Vagina (tissue), 2 donors: Measurements from ENCODE around the gene MOBP. TPM values are rescaled to one million over a fixed set of nuclear protein-coding genes. Genes with fewer than 3 reads are reported as not detected.

Experiments used
- DNase-seq, 2 donors: peaks; one replicate each; pipeline ENCODE4 v3.0.0-alpha.2; 2017; ENCODE audit errors: extremely low spot score in 2 of 2
- H3K27ac ChIP-seq: fragments of 200-600 bp; sonication (generic); one replicate; pipeline ENCODE4 v1.5.1; 2019
- H3K27me3 ChIP-seq: fragments of 200-600 bp; sonication (generic); one replicate; pipeline ENCODE4 v1.5.1; 2019
- H3K36me3 ChIP-seq, 2 donors: fragments of 200-600 bp; sonication (generic); one replicate each; pipeline ENCODE4 v1.5.1; 2017 to 2019
- H3K4me1 ChIP-seq: fragments of 200-600 bp; sonication (generic); one replicate; pipeline ENCODE4 v1.5.1; 2019
- H3K4me3 ChIP-seq, 2 donors: fragments of 200-600 bp; sonication (generic); 1 replicate in 1 of 2; 2 replicates in 1 of 2; pipeline ENCODE4 v1.5.1; 2016 to 2019
- H3K9me3 ChIP-seq: fragments of 200-600 bp; sonication (generic); one replicate; pipeline ENCODE4 v1.5.1; 2019
- CTCF ChIP-seq, 3 experiments: fragments of 450-650 bp in 2 of 3; fragments of 200-600 bp in 1 of 3; sonication (generic) in 1 of 3; IDR thresholded peaks; one replicate each; pipeline ENCODE4 v1.5.1; 2017 to 2019; ENCODE audit warnings: antibody characterized with exemption in 3 of 3, mild to moderate bottlenecking in 2 of 3, moderate library complexity in 2 of 3
- POLR2A ChIP-seq, 2 donors: fragments of 450-650 bp; IDR thresholded peaks; one replicate each; pipeline ENCODE4 v1.6.1; 2017; ENCODE audit warnings: antibody characterized with exemption in 2 of 2, mild to moderate bottlenecking in 2 of 2, moderate library complexity in 2 of 2
- POLR2AphosphoS5 ChIP-seq, 2 donors: sonication (generic); formaldehyde crosslinking; IDR thresholded peaks; one replicate each; pipeline ENCODE4 v1.9.0; 2017; ENCODE audit warnings: antibody characterized with exemption in 2 of 2, mild to moderate bottlenecking in 2 of 2, low read depth in 1 of 2; ENCODE audit not compliant: insufficient read depth in 1 of 2
- intact Hi-C: fragments of 100-400 bp; cut with DNase I; formaldehyde crosslinking; loops from one replicate; pipeline ENCODE4 v1.15.1; 2023
- total RNA-seq: library from RNA; depleted of rRNA; stranded (reverse); fragments of >200 nt; gene quantifications from one replicate; pipeline ENCODE4 v1.2.3, GENCODE V29; 2016

Gene MOBP
- total RNA-seq, 1 donor from 2014 or later, result not detected

- H3K36me3 ChIP-seq, result no peaks in the 10 kb centered on the region
- H3K27ac ChIP-seq, result no peak overlapping the region
- intact Hi-C loops, result no loop called here
- TF ChIP-seq POLR2AphosphoS5 (IDR thresholded peaks at IDR 0.05; ENCODE audit: insufficient read depth in 1 of 2, low read depth in 1 of 2), result no peak
- no peak for TF ChIP-seq CTCF (IDR thresholded peaks at IDR 0.05)
- TF ChIP-seq POLR2A (IDR thresholded peaks at IDR 0.05), result no peak
- H3K4me1 ChIP-seq, result no peaks in the 10 kb centered on the region
- H3K27me3 ChIP-seq, result no peaks in the 10 kb centered on the region
- H3K9me3 ChIP-seq, result no peaks in the 10 kb centered on the region
- H3K4me3 ChIP-seq, result no peak overlapping the region
- DNase-seq, result no peak
Observed at GRCh38 chr3:39426312-39426711, 41.2 kb upstream of the MOBP start.

GRCh38 chr3:39427506-39427905 is 40.0 kb upstream of the MOBP start:
- Histone ChIP-seq H3K4me1 (no peaks in the 10 kb centered on the region), H3K4me3 (no peak overlapping the region), H3K27ac (no peak overlapping the region), H3K36me3 (no peaks in the 10 kb centered on the region), H3K9me3 (no peaks in the 10 kb centered on the region), H3K27me3 (no peaks in the 10 kb centered on the region)
- intact Hi-C loops, result no loop called here
- no peak for DNase-seq
- TF ChIP-seq CTCF (IDR thresholded peaks at IDR 0.05), result no peak
- no peak for TF ChIP-seq POLR2A (IDR thresholded peaks at IDR 0.05)
- TF ChIP-seq POLR2AphosphoS5 (IDR thresholded peaks at IDR 0.05; ENCODE audit: insufficient read depth in 1 of 2, low read depth in 1 of 2), result no peak

- Histone ChIP-seq H3K4me1 (no peaks in the 10 kb centered on the region), H3K27ac (no peak overlapping the region), H3K27me3 (no peaks in the 10 kb centered on the region), H3K36me3 (no peaks in the 10 kb centered on the region), H3K9me3 (no peaks in the 10 kb centered on the region), H3K4me3 (no peak overlapping the region)
- intact Hi-C loops, result no loop called here
- no peak for TF ChIP-seq POLR2AphosphoS5 (IDR thresholded peaks at IDR 0.05; ENCODE audit: insufficient read depth in 1 of 2, low read depth in 1 of 2)
- no peak for TF ChIP-seq CTCF (IDR thresholded peaks at IDR 0.05)
- no peak for TF ChIP-seq POLR2A (IDR thresholded peaks at IDR 0.05)
- no peak for DNase-seq
Observed at GRCh38 chr3:39428745-39429201, 38.7 kb upstream of the MOBP start.

- no peaks in the 10 kb centered on the region for H3K27me3 ChIP-seq
- no peak overlapping the region for H3K27ac ChIP-seq
- DNase-seq, result no peak
- no peaks in the 10 kb centered on the region for H3K4me1 ChIP-seq
- no peaks in the 10 kb centered on the region for H3K36me3 ChIP-seq
- no peak overlapping the region for H3K4me3 ChIP-seq
- no peaks in the 10 kb centered on the region for H3K9me3 ChIP-seq
- no peak for TF ChIP-seq POLR2AphosphoS5 (IDR thresholded peaks at IDR 0.05; ENCODE audit: insufficient read depth in 1 of 2, low read depth in 1 of 2)
- no peak for TF ChIP-seq CTCF (IDR thresholded peaks at IDR 0.05)
- no peak for TF ChIP-seq POLR2A (IDR thresholded peaks at IDR 0.05)
- intact Hi-C loops, result no loop called here
Observed at GRCh38 chr3:39429466-39429865, 38.0 kb upstream of the MOBP start.

GRCh38 chr3:39432342-39432741 is 35.1 kb upstream of the MOBP start:
- no peaks in the 10 kb centered on the region for H3K36me3 ChIP-seq
- intact Hi-C loops, result no loop called here
- DNase-seq, result no peak
- TF ChIP-seq POLR2A (IDR thresholded peaks at IDR 0.05) (no peak), POLR2AphosphoS5 (IDR thresholded peaks at IDR 0.05; ENCODE audit: insufficient read depth in 1 of 2, low read depth in 1 of 2) (no peak), CTCF (IDR thresholded peaks at IDR 0.05) (no peak)
- H3K27me3 ChIP-seq, result no peaks in the 10 kb centered on the region
- no peaks in the 10 kb centered on the region for H3K4me1 ChIP-seq
- no peak overlapping the region for H3K4me3 ChIP-seq
- no peaks in the 10 kb centered on the region for H3K9me3 ChIP-seq
- no peak overlapping the region for H3K27ac ChIP-seq
